Thoracic aorta endothelial cell (primary cell): ENCODE results near the gene KLK13. TPM values are rescaled to one million over a fixed set of nuclear protein-coding genes. Genes with fewer than 3 reads are reported as not detected.

ENCODE experiments used
- total RNA-seq: library from RNA; depleted of rRNA; stranded (reverse); fragments of >200 nt; gene quantifications from 2 replicates; pipeline ENCODE4 v1.2.3, GENCODE V29; 2012

Gene KLK13, protein sequence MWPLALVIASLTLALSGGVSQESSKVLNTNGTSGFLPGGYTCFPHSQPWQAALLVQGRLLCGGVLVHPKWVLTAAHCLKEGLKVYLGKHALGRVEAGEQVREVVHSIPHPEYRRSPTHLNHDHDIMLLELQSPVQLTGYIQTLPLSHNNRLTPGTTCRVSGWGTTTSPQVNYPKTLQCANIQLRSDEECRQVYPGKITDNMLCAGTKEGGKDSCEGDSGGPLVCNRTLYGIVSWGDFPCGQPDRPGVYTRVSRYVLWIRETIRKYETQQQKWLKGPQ
- total RNA-seq = not detected in 2 replicates

DNA sequence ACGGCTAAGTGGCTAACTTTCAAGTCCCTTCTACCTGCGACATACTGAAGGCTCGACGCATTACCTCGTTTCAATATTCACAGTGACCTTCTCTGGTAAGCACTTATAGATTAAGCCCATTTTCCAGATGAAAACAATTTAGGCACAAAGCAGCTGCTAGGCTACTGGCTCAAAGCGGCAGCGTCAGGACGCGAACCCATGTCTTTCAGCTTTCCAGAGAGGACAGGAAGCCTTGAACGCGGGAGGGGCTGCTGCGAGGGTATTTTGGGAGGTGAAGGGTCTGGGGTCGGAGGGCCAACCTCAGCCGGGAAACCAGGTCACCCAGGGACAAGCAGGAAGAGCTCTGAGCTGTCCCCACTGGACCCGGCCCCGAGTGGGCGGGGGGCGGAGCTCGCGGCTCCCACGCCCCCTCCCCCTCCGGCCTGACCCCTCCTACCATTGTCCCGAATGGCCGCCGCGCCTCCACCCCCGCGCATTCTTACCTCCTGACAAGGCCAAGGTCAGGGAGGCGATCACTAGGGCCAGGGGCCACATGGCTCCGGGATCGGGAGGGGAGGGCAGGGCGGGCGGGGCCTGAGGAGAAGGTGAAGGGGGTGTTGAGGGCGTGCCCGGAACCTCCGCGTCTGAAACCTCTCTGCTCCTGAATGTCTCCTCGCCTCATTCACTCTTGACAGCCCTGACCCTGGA is at the start of gene KLK13:
TSS of gene KLK13 (minus strand) at position 559 of the 687 bp plus-strand sequence. CDS start at position 534, 25 bp downstream.

DNA sequence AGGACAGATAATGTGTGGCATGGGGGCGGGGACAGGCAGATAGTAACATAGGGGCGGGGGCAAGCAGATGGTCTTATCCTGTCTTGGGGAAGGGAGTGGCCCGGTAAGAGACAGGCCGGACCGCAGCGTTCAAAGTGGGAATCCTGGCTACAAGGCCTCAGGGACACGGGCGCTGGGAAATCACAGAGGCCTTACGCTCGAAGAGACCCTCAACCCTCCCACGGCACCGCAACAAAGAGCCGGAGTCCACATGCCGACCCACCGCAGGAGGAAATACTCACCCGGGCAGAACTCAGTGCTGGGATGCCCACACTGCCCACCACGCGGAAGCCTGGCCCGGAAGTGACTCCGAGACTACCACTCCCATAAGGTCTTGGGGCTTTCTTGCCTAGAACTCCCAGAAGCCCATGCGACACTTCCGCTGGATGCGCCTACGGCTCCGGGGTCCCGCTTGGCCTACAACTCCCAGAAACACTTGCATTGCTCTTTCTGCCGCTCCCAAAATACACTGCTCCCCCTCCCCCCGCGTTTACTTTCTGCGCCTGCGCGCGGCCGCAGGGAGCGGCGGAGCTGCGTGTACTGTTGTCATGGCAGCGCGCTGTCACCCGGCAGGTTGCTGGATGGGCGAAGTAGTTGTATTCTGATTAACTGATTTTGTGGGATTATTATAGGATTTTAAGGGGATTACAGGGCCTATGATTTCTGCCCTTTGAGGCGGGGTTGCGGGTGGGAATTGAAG is 43.3 kb upstream of the KLK13 start, which contains the start of gene CTU1:
TSS of gene CTU1 (minus strand) at position 344 of the 739 bp plus-strand sequence. CDS start 3,840 bp downstream, outside the sequence.

DNA sequence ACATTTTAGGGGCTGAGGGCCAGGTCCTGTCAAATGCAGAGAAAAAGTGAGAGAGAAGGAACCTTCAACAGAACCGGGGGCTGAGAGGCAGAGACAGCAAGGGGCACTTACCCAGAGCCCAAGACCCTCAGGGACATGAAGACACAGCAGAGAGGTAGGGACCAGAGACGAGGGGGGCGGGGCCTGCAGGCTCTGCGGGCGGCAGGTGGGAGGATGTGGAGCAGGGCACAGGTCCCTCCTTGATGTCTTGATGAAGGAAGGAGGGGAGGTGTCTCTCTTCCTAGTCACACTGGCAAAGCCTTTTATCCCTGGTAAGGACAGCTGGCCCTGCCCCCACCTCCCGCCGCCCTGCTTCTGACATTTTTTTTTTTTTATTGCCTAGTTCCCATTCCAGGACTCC is 17.7 kb upstream of the KLK13 start, which contains the start of gene KLK14:
TSS of gene KLK14 (minus strand) at position 277 of the 400 bp plus-strand sequence. CDS start at position 4, 273 bp downstream.

DNA sequence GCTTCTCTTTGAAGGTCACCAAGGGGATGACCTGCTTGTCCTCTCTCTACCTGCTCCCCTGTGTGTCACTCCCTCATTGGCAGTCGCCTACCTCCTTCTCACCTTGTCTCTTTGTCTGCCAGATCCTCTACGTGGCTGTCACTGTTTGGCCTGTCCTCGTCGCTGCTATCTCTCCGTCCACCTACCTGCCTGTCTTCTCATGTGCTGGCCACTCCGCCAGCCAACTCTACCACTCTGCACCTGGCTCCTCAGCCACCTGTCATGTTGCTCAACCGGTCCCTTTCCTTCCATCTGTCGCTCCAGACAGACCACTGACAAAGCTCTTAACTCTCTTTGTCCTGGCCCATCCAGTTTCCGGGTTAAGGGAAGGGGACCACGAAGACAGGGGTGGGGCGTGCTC is 30.2 kb downstream of the KLK13 start, which contains the start of gene KLK12:
TSS of gene KLK12 (minus strand) at position 299 of the 400 bp plus-strand sequence. CDS start 381 bp downstream, outside the sequence.

DNA sequence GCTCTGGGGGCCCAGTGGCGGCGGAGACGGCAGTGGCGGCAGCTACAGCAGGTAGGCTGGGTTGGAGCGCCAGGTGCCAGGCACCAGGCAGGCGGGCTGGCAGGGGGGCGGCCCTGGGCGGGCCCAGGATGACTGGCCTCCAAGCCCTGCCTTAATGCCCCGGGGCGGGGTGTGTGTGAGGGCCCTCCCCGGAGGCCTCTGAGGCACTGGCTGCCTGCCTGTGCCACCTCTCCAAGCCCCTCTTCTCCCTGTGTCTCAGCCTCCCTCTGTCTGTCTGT is 38.4 kb downstream of the KLK13 start, which contains the start of gene KLK11:
TSS of gene KLK11 (minus strand) at position 63 of the 278 bp plus-strand sequence. CDS start 985 bp downstream, outside the sequence.

DNA sequence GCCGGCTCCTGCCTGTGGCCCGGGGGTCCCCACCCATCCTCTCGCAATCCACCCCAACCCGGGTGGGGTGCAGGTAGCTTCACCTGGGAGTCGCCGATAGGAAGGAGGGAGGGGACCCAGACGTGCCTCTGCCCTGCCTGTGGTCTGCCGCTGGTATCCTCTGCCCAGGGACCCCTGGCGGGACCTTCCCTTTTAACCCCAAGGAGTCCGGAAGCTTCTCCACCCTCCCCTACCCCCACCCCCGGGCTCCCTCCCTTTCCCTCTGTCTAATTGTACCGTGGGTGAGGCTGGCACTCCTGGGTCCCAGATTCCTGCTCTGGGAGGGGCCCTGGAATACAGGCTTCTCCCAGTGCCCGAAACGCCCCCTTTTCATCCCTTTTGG is 45.4 kb downstream of the KLK13 start, which contains the start of gene KLK10:
TSS of gene KLK10 (minus strand) at position 166 of the 382 bp plus-strand sequence. CDS start 579 bp downstream, outside the sequence.

Other genes with a start within 250 kb of the KLK13 start
- gene KLK1, start 241.3 kb downstream of the KLK13 start, total RNA-seq = not detected in 2 replicates
- 0.13 TPM in 1 of 2 replicates, not detected in the other for gene KLK15, start 231.5 kb downstream of the KLK13 start, total RNA-seq
- gene KLK3, start 210.2 kb downstream of the KLK13 start, total RNA-seq = not detected in 2 replicates
- not detected in 2 replicates for gene KLK2, start 191.7 kb downstream of the KLK13 start, total RNA-seq
- gene KLK4, start 153.7 kb downstream of the KLK13 start, total RNA-seq = not detected in 2 replicates
- not detected in 2 replicates for gene KLK5, start 112.1 kb downstream of the KLK13 start, total RNA-seq
- 0.14 TPM in 1 of 2 replicates, not detected in the other for gene KLK6, start 95.5 kb downstream of the KLK13 start, total RNA-seq
- gene KLK7, start 81.2 kb downstream of the KLK13 start, total RNA-seq = not detected in 2 replicates
- gene KLK8, start 63.5 kb downstream of the KLK13 start, total RNA-seq = not detected in 2 replicates
- not detected in 2 replicates for gene KLK10, start 45.4 kb downstream of the KLK13 start, total RNA-seq
- gene KLK11, start 38.5 kb downstream of the KLK13 start, total RNA-seq = not detected in 2 replicates
- not detected in 2 replicates for gene KLK12, start 30.1 kb downstream of the KLK13 start, total RNA-seq
- gene KLK14, start 17.8 kb upstream of the KLK13 start, total RNA-seq = not detected in 2 replicates
- gene CTU1, start 43.3 kb upstream of the KLK13 start, total RNA-seq = 4.3 and 5.0 TPM in 2 replicates
- not detected in 2 replicates for gene SIGLEC9, start 59.8 kb upstream of the KLK13 start, total RNA-seq
- gene SIGLEC7, start 77.2 kb upstream of the KLK13 start, total RNA-seq = not detected in 2 replicates
- not detected in 2 replicates for gene CD33, start 160.0 kb upstream of the KLK13 start, total RNA-seq
- gene SIGLECL1, start 186.0 kb upstream of the KLK13 start, total RNA-seq = not detected in 2 replicates
- gene IGLON5, start 246.6 kb upstream of the KLK13 start, total RNA-seq = not detected in 2 replicates